Liver (tissue), 9 donors: ENCODE results near the gene SUPT20HL1. TPM values are rescaled to one million over a fixed set of nuclear protein-coding genes. Genes with fewer than 3 reads are reported as not detected.

Source experiments
- DNase-seq: peaks from one replicate; pipeline ENCODE4 v3.0.0-alpha.2; 2017; ENCODE audit warnings: low spot score
- H3K27ac ChIP-seq, 2 donors: one replicate each; pipeline ENCODE4 v1.7.0; 2013; ENCODE audit warnings: inconsistent platforms in 2 of 2, low read length in 2 of 2, control low read depth in 1 of 2, low read depth in 1 of 2, mild to moderate bottlenecking in 1 of 2
- H3K27me3 ChIP-seq, 4 donors: one replicate each; pipeline versions ENCODE4 v1.6.1 to v1.7.0; 2013; ENCODE audit warnings: low read length in 3 of 4, inconsistent platforms in 1 of 4, mild to moderate bottlenecking in 1 of 4, moderate library complexity in 1 of 4; ENCODE audit not compliant: control insufficient read depth in 4 of 4, insufficient read depth in 4 of 4
- H3K36me3 ChIP-seq, 4 donors: one replicate each; pipeline versions ENCODE4 v1.6.1 to v1.7.0; 2013; ENCODE audit warnings: low read length in 3 of 4, mild to moderate bottlenecking in 3 of 4, low read depth in 1 of 4, moderate library complexity in 1 of 4; ENCODE audit not compliant: control insufficient read depth in 4 of 4, insufficient read depth in 3 of 4
- H3K4me1 ChIP-seq, 4 donors: one replicate each; pipeline versions ENCODE4 v1.6.1 to v1.7.0; 2013; ENCODE audit warnings: low read length in 3 of 4, mild to moderate bottlenecking in 3 of 4, moderate library complexity in 1 of 4; ENCODE audit not compliant: control insufficient read depth in 4 of 4, insufficient read depth in 4 of 4
- H3K4me3 ChIP-seq, 3 donors: one replicate each; pipeline versions ENCODE4 v1.6.1 to v1.7.0; 2013; ENCODE audit warnings: low read length in 3 of 3, control low read depth in 1 of 3, low read depth in 1 of 3, mild to moderate bottlenecking in 1 of 3
- H3K9ac ChIP-seq, 2 donors: one replicate each; pipeline ENCODE4 v1.7.0; 2013; ENCODE audit warnings: low read length in 2 of 2, mild to moderate bottlenecking in 2 of 2, moderate library complexity in 2 of 2, control low read depth in 1 of 2, low read depth in 1 of 2
- H3K9me3 ChIP-seq, 4 donors: one replicate each; pipeline versions ENCODE4 v1.6.1 to v1.7.0; 2013; ENCODE audit warnings: low read length in 3 of 4; ENCODE audit not compliant: control insufficient read depth in 4 of 4
- CTCF ChIP-seq: fragments of 150-350 bp; IDR thresholded peaks from 2 replicates; pipeline ENCODE4 v1.5.1; 2017; ENCODE audit warnings: improper control_type of control experiment, low read depth, low read length; ENCODE audit not compliant: missing input control
- FOXA1 ChIP-seq: IDR thresholded peaks from 2 replicates; pipeline ENCODE4 v1.6.1; 2016; ENCODE audit warnings: antibody characterized with exemption
- FOXA2 ChIP-seq: IDR thresholded peaks from 2 replicates; pipeline ENCODE4 v1.6.1; 2016; ENCODE audit warnings: antibody characterized with exemption
- GABPA ChIP-seq, 2 donors: IDR thresholded peaks in 1 of 2; conservative IDR thresholded peaks in 1 of 2; 2 replicates each; pipeline ENCODE4 v1.6.1; 2016; ENCODE audit warnings: antibody characterized with exemption in 2 of 2, mild to moderate bottlenecking in 1 of 2, moderate library complexity in 1 of 2
- HNF4A ChIP-seq, 2 donors: conservative IDR thresholded peaks; 2 replicates each; pipeline ENCODE4 v1.6.1; 2016; ENCODE audit warnings: antibody characterized with exemption in 2 of 2, mild to moderate bottlenecking in 2 of 2
- REST ChIP-seq: IDR thresholded peaks from 2 replicates; pipeline ENCODE4 v1.6.1; 2016; ENCODE audit warnings: antibody characterized with exemption, mild to moderate bottlenecking
- YY1 ChIP-seq: IDR thresholded peaks from 2 replicates; pipeline ENCODE4 v1.6.1; 2016; ENCODE audit warnings: antibody characterized with exemption, mild to moderate bottlenecking
- WGBS: extraction: QIAGEN DNeasy Blood & Tissue Kit; methylation state at CpG from one replicate; pipeline ENCODE4 v1.1.7; 2013; 5-methylcytosine and 5-hydroxymethylcytosine counted together
- polyA plus RNA-seq, 2 donors: library from polyadenylated mRNA; stranded (reverse) in 1 of 2; unstranded in 1 of 2; fragments of 200-250 nt in 1 of 2; fragments of >200 nt in 1 of 2; fragmentation: Nextera tagmentation in 1 of 2; extraction: Ambion mirVana in 1 of 2; gene quantifications; one replicate each; pipeline versions ENCODE4 v1.2.1 to v1.2.3, GENCODE V29; 2013 to 2015
- total RNA-seq, 2 donors: library from RNA; depleted of rRNA; stranded (reverse); fragments of >200 nt; gene quantifications; one replicate each; pipeline ENCODE4 v1.2.3, GENCODE V29; 2014
- TF ChIP-seq, protein P1 (sequence below): IDR thresholded peaks from 2 replicates; pipeline ENCODE4 v1.6.1; 2016; ENCODE audit warnings: antibody characterized with exemption
- TF ChIP-seq, protein P2 (sequence below): IDR thresholded peaks from 2 replicates; pipeline ENCODE4 v1.6.1; 2016; ENCODE audit warnings: antibody characterized with exemption
- donor health status: healthy.
- donor health status: healthy.
- donor health status: healthy.
- donor health status: healthy.
- donor health status: healthy.

Gene SUPT20HL1
- total and polyA plus RNA-seq, 4 donors = not detected

DNA sequence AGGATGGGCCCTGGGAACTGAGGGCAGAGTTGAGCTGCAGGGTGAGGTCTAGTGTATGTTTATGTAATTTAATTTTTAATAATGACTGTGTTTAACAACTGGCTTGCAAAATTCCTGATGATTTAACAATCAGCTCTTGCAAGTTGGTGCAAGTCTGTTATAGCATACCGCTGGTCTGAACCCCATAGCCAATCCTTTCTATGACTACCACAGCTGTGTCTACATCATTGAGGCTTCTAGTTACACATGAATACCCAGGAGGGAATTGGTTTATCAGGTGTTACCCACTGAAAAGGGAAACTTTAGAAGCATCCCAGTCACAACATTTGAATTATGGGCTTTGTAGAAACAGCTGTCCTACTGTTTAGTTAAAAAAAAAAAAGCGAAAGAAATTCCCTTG is 38.3 kb downstream of the SUPT20HL1 start (continued):
- TF ChIP-seq, protein P1, sequence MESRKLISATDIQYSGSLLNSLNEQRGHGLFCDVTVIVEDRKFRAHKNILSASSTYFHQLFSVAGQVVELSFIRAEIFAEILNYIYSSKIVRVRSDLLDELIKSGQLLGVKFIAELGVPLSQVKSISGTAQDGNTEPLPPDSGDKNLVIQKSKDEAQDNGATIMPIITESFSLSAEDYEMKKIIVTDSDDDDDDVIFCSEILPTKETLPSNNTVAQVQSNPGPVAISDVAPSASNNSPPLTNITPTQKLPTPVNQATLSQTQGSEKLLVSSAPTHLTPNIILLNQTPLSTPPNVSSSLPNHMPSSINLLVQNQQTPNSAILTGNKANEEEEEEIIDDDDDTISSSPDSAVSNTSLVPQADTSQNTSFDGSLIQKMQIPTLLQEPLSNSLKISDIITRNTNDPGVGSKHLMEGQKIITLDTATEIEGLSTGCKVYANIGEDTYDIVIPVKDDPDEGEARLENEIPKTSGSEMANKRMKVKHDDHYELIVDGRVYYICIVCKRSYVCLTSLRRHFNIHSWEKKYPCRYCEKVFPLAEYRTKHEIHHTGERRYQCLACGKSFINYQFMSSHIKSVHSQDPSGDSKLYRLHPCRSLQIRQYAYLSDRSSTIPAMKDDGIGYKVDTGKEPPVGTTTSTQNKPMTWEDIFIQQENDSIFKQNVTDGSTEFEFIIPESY = no peak
- TF ChIP-seq FOXA2 (no peak), YY1 (no peak), CTCF (no peak)

DNA sequence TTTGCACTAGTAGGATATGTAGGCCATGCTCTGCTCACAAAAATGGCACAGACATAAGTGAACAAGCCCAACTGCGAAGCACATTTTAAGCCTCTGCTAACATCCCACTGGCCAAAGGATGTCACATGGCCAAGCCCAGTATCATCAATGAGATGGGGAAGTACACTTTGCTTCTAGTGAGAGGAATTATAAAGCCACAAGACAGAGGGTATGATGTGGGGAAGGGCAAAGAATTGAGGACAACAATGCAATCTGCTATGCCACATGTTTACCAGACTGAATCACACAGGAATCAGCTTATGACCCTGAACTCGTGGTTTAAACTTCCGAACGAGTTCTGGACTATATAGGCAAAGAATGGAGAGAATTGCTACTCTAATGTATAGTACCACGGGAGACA is 39.1 kb downstream of the SUPT20HL1 start:
- H3K27me3 ChIP-seq = no peaks in the 10 kb centered on the region
- no peaks in the 10 kb centered on the region for H3K4me1 ChIP-seq
- 86% methylated on average over 5 of the region's 5 CpGs for WGBS
- no peak overlapping the region for H3K4me3 ChIP-seq
- no peaks in the 10 kb centered on the region for H3K9me3 ChIP-seq
- TF ChIP-seq REST (no peak), GABPA (IDR thresholded peaks at IDR 0.05 in 1 of 2, conservative IDR thresholded peaks at IDR 0.05 in 1 of 2) (no peak), FOXA1 (no peak), HNF4A (conservative IDR thresholded peaks at IDR 0.05) (no peak)
- no peak overlapping the region for H3K9ac ChIP-seq
- H3K36me3 ChIP-seq = no peaks in the 10 kb centered on the region
- no peak for DNase-seq
- H3K27ac ChIP-seq = no peak overlapping the region

- Histone ChIP-seq H3K4me3 (no peak overlapping the region), H3K27ac (no peak overlapping the region), H3K9me3 (no peaks in the 10 kb centered on the region), H3K36me3 (no peaks in the 10 kb centered on the region), H3K27me3 (no peaks in the 10 kb centered on the region), H3K9ac (no peak overlapping the region), H3K4me1 (no peaks in the 10 kb centered on the region)
- TF ChIP-seq, protein P2, sequence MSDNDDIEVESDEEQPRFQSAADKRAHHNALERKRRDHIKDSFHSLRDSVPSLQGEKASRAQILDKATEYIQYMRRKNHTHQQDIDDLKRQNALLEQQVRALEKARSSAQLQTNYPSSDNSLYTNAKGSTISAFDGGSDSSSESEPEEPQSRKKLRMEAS = no peak
- TF ChIP-seq YY1 = no peak
- DNase-seq = no peak
Observed at GRCh38 chrX:24405959-24406358, 45.5 kb downstream of the SUPT20HL1 start.

Other genes starting within 250 kb of the SUPT20HL1 start
- gene ZFX, start 210.9 kb upstream of the SUPT20HL1 start, total RNA-seq = 10 to 100 TPM; 28.2 to 50.0 TPM
- gene ZFX, start 210.9 kb upstream of the SUPT20HL1 start, polyA plus RNA-seq = 1 to 10 TPM; 3.8 to 9.7 TPM
- gene SUPT20HL2, start 46.6 kb upstream of the SUPT20HL1 start, total RNA-seq = not detected
- gene SUPT20HL2, start 46.6 kb upstream of the SUPT20HL1 start, polyA plus RNA-seq = not detected
- gene PDK3, start 104.6 kb downstream of the SUPT20HL1 start, total RNA-seq = 10 to 100 TPM; 13.5 to 14.0 TPM
- 10 to 100 TPM in 1 of 2 donors, 1 to 10 TPM in 1; 6.0 to 13.6 TPM for gene PDK3, start 104.6 kb downstream of the SUPT20HL1 start, polyA plus RNA-seq